ENCODE measurements around the gene SMKR1.

DNA sequence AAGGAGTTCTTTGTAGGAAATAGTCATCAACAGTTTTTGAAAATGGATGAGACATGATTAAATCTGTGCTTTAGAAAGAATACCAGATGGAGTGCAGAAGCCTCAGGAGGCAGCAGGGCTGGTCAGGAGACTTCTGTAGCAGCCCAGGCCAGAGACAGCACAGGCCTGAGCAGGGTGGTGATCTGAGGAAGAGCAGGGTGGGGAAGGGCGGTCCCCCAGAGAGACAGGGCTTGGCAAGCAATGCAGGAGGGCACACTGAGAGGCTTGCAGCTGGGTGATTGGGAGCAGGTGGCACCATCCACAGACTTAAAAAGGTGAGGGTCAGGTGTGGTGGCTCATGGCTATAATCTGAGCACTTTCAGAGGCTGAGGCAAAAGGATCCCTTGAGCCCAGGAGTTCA is 4.3 kb upstream of the SMKR1 start:
- TF ChIP-seq, protein P1, sequence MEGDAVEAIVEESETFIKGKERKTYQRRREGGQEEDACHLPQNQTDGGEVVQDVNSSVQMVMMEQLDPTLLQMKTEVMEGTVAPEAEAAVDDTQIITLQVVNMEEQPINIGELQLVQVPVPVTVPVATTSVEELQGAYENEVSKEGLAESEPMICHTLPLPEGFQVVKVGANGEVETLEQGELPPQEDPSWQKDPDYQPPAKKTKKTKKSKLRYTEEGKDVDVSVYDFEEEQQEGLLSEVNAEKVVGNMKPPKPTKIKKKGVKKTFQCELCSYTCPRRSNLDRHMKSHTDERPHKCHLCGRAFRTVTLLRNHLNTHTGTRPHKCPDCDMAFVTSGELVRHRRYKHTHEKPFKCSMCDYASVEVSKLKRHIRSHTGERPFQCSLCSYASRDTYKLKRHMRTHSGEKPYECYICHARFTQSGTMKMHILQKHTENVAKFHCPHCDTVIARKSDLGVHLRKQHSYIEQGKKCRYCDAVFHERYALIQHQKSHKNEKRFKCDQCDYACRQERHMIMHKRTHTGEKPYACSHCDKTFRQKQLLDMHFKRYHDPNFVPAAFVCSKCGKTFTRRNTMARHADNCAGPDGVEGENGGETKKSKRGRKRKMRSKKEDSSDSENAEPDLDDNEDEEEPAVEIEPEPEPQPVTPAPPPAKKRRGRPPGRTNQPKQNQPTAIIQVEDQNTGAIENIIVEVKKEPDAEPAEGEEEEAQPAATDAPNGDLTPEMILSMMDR (conservative IDR thresholded peaks at IDR 0.05; ENCODE audit: low read depth, low read length), result no peak
- TF ChIP-seq EZH2phosphoT487 (IDR thresholded peaks at IDR 0.05; ENCODE audit: borderline replicate concordance, low read length), result no peak
- TF ChIP-seq EZH2 (IDR thresholded peaks at IDR 0.05; ENCODE audit: low read length, unreplicated experiment), result no peak
